HG02973 (cell line): ENCODE measurements around the gene ETS1.
"Not testable (repeated sequence)": the region's sequence is repeated elsewhere in the genome, so short reads cannot be mapped to it uniquely, and the experiment has no call there.

Experiments used
- ATAC-seq: cut with Tn5 transposase; IDR thresholded peaks from one replicate; pipeline ENCODE4 v1.9.1; 2021; ENCODE audit warnings: moderate library complexity; ENCODE audit not compliant: unreplicated experiment

Gene ETS1

GRCh38 chr11:128450882-128451651 is 136.3 kb downstream of the ETS1 start:
- no peak for ATAC-seq

GRCh38 chr11:128450425-128450824 is 136.9 kb downstream of the ETS1 start:
- ATAC-seq, result not testable (repeated sequence)

GRCh38 chr11:128448981-128449713 is 138.2 kb downstream of the ETS1 start:
- no peak for ATAC-seq

DNA sequence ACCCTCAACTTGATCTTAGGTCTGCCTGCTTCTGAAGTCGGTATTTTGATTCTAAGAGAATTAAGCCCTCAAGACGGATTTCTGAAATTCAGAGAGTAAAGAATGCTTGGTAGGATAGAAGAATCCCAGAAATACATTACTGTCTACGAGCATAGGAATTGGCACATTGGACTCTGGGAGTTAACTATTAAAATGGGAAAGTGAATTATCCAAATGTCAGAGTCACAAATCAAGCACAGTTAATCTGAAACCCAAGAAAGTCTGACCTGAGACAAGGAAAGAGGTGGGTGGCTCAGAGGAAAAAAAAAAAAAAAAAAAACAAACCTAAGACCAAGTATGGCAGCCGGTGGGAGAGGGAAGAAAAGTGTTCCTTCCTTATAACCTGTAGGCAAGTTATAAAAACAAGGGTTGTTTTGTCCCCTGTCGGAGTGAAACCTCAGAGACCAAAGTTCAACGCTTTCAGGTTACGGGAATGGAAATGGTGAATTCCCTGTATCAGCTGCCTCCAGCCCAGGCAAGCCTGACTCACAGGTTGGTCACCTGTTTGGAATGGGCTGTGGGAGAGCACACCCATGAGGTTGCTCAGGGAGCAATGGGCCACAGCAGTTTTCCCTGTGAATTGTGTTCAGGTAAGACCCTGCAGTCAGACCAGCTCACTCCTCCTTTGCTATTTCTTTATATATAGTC is 139.0 kb downstream of the ETS1 start:
- ATAC-seq, result no peak

DNA sequence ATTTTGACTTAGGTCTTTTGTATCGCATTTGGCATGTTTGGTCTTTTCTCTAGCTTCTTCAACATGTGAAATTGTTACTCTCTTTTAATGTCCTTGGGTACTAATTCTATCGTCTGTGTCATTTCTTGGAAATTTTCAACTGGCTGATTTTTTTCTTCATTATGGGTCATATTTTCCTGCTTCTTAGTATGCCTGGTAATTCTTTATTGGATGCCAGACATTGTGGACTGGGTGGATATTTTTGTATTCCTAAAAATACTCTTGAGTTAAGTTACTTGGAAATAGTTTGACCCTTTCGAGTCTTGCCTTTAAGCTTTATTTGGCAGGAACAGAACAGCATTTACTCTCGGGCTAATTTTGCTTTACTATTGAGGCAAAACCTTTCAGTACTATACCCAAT is 140.1 kb downstream of the ETS1 start:
- ATAC-seq, result no peak

DNA sequence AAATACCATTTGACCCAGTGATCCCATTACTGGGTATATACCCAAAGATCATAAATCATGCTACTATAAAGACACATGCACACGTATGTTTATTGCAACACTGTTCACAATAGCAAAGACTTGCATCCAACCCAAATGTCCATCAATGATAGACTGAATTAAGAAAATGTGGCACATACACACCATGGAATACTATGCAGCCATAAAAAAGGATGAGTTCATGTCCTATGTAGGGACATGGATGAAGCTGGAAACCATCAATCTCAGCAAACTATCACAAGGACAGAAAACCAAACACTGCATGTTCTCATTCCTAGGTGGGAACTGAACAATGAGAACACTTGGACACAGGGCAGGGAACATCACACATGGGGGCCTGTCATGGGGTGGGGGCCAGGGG is 141.4 kb downstream of the ETS1 start:
- not testable (repeated sequence) for ATAC-seq

DNA sequence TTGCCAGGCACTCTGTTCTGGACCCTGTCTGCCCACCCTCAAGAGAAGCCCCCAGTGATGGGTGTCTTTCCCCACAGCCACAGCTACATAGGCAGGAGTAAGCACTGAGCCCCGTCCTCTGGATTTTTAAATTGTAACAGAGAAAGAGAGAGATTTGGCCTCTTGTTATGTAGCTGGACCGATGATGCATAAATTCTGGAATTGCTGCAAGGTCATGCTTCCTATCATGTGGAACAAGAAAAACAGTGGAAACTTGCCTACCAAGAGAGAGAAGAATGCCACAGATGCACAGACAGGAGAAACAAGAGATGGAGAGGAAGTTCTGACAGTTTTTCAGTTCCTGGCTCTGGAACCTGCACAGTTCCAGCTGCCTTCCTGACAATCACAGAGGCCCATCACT is 150.2 kb downstream of the ETS1 start:
- no peak for ATAC-seq

- ATAC-seq, result no peak
Measured at GRCh38 chr11:128434818-128435217, 152.5 kb downstream of the ETS1 start.

DNA sequence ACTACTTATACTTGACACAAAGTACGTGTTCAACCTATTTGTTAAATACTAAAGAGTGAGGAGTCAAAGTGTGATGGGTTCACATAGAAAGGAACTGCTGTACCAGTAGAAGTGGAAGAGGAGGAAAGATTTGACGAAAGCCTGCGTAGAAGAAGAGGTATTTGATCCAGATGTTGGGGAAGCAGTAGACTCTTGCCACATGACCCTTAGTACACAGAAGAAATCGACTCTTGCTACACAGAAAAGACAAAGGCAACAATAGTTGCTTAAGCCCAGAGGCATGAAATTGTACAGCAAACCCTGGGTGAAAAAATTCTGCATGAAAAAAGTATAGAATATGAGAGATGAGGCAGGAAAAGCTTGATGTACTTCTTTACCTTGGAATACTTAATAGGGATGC is 152.9 kb downstream of the ETS1 start:
- ATAC-seq, result no peak

GRCh38 chr11:128432926-128433325 is 154.4 kb downstream of the ETS1 start:
- no peak for ATAC-seq

DNA sequence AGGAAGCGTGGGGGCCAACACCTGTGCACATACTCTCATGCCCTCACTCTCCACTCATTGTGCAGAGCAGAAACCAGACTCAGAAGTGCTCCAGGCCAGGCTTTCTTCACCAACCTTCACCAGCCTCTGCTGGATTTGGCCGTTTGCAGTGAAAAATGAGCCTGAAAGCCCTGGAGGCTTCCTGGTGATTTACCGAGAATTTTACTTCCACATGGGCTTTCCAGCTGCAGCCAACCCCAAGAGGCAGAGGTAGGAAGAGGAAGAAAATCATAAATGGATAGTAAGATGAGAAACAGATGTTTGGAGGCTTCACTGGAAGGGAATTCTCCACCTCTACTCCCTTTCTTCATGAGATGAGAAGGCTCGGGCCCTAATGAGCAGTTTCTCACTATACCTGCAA is 155.4 kb downstream of the ETS1 start:
- ATAC-seq, result no peak

GRCh38 chr11:128428935-128429334 is 158.4 kb downstream of the ETS1 start:
- ATAC-seq, result no peak

DNA sequence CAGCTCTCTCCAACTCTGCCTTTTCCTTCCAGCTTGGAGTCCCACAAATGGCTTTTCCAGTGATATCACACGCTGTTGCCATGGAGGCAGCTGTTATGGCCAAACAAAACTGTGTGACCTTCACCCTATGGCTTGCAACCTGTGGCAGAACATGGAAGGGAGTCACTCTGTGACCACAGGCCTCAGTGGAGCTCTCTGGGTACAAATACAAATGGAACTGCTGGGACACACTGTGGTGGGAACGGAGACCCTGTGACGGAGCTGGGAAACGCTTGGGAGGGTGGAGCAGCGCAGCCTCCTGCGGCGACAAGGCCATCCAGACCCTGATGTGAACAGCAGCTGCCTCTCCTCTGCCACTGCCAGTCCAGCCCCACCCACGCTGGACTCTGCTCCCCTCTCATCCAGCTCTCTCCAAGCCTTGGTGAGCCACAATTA is 162.5 kb downstream of the ETS1 start:
- no peak for ATAC-seq

GRCh38 chr11:128424271-128424711 is 163.1 kb downstream of the ETS1 start:
- no peak for ATAC-seq

DNA sequence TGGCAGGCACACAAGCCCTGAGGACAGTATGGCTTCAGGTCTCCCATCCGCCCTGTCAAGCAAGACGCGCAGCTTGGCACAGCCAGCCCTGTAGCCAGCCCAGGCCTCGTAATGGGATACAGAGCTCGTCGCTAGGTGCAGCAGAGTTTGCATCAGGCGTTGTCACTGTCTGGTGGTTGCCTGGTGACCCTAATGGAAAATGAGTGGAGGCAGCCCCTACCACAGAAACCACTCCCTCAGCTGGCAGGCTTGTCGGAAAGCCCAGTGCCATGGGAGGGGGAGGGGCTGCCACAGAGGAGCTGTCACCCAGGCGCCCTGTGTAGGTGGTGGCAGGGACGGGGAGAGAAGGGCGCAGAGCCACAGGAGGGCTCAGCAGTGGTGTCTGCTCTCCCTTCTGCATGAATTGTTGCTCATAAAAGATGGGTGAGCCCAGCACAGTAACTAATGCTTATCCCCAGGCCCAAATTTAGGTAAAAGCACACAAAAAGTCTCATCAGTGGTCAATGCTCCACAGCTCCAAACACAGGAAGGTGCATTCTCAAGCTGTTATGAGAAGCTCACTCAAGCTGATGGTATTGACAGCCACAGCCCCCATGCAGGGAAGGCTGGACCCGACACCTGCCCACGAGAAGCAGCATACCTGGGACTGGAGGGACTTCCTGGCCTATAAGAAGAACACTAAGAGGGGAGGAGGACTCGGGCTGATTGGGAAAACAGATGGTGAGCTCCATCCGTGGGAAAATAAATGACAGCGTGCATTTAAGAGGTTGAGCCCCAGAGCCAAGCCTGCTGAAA is 164.6 kb downstream of the ETS1 start:
- peak; percentile 69 for ATAC-seq

DNA sequence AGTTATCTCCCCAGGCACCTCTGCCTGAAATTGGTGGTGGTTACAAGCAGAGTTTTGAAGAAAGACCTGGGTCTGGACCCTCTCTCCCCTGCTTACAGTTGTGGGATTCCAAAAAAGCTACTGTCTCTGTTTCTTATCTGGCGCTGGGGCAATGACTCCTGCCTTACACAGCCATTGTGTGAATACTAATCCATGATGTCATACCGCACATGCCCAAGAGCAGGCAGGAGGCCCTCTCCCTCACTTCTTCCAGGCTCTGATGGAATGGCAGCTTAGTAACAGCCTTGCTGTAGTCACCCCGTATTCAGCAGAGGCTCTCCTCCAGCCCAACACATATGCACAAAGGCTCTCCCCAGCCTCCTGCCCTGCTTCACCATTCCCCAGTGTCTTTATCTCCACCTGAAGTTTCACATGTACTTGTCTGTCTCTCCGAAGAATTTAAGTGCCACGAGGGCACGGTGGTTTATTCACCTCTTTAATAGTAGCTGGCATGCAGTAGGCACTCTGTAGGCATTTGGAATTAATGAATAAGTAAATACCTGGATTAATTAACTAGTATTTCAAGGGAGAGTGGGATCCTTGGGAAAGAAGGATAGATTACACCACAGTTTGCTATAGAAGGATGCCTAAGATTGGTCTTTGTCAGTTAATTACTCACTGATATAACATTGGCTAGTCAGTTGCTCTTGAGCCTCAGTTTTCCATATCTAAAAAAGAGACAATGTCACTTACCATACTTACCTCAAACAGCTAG is 165.6 kb downstream of the ETS1 start:
- no peak for ATAC-seq

- no peak for ATAC-seq
Measured at GRCh38 chr11:128420951-128421350, 166.4 kb downstream of the ETS1 start.

DNA sequence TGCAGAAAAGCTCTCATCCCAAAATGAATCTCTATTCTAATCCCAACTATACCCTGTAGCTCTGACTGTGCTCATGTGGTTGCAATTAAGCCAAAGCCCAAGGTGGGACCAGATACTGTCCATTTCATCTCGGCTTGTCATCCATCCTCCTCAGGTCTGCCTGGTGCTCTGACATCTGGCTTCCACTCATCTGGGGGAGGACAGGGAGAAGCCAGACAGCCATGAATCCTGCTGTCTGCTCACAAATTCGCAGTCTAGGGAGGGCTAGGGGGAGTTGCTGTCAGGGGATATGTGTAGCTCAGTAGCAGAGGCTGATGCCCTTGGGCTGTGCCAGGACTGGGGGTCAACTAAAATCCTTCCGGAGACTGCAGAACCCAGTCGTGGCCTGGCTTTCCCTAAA is 167.1 kb downstream of the ETS1 start:
- no peak for ATAC-seq

- no peak for ATAC-seq
Measured at GRCh38 chr11:128419012-128419767, 168.2 kb downstream of the ETS1 start.
